Measurements from ENCODE around the gene SCFD2.
A peak's percentile ranks its signal among the peaks of the same experiment; 100 is the strongest.

Gene SCFD2

GRCh38 chr4:52979821-52980590 is 385.9 kb downstream of the SCFD2 start:
- no peak for DNase-seq

- no peak for DNase-seq
These were observed 386.8 kb downstream of the SCFD2 start for GRCh38 chr4:52979020-52979419.

- no peak for DNase-seq
These were observed 388.6 kb downstream of the SCFD2 start for GRCh38 chr4:52977252-52977651.

- no peak for DNase-seq
These were observed 389.2 kb downstream of the SCFD2 start for GRCh38 chr4:52976523-52977230.

- DNase-seq: no peak
These were observed 397.2 kb downstream of the SCFD2 start for GRCh38 chr4:52968691-52969090.

GRCh38 chr4:52968241-52968640 is 397.6 kb downstream of the SCFD2 start:
- DNase-seq: no peak

GRCh38 chr4:52966781-52967180 is 399.1 kb downstream of the SCFD2 start:
- no peak for DNase-seq

GRCh38 chr4:52966172-52966571 is 399.7 kb downstream of the SCFD2 start:
- no peak for DNase-seq

GRCh38 chr4:52964561-52965101 is 401.2 kb downstream of the SCFD2 start:
- DNase-seq: no peak

GRCh38 chr4:52964011-52964410 is 401.9 kb downstream of the SCFD2 start:
- no peak for DNase-seq

GRCh38 chr4:52962721-52963120 is 403.1 kb downstream of the SCFD2 start:
- no peak for DNase-seq

- DNase-seq: no peak
These were observed 404.0 kb downstream of the SCFD2 start for GRCh38 chr4:52961666-52962412.

GRCh38 chr4:52959541-52959940 is 406.3 kb downstream of the SCFD2 start:
- no peak for DNase-seq

- DNase-seq: no peak
These were observed 407.8 kb downstream of the SCFD2 start for GRCh38 chr4:52957835-52958631.

- DNase-seq: peak; percentile 71
These were observed 408.6 kb downstream of the SCFD2 start for GRCh38 chr4:52957220-52957686.

- DNase-seq: no peak
These were observed 409.2 kb downstream of the SCFD2 start for GRCh38 chr4:52956691-52957090.

GRCh38 chr4:52954560-52955170 is 411.2 kb downstream of the SCFD2 start:
- no peak for DNase-seq

GRCh38 chr4:52952540-52952939 is 413.3 kb downstream of the SCFD2 start:
- no peak for DNase-seq

GRCh38 chr4:52951016-52951415 is 414.8 kb downstream of the SCFD2 start:
- no peak for DNase-seq

GRCh38 chr4:52950226-52950625 is 415.6 kb downstream of the SCFD2 start:
- DNase-seq: no peak

GRCh38 chr4:52949336-52949735 is 416.5 kb downstream of the SCFD2 start:
- no peak for DNase-seq

GRCh38 chr4:52948057-52948423 is 417.8 kb downstream of the SCFD2 start:
- no peak for DNase-seq

All from femur (tissue), 1 donor.